Right ventricle myocardium inferior (tissue), 1 donor: ENCODE results near the gene KCNK1. TPM values are rescaled to one million over a fixed set of nuclear protein-coding genes. Genes with fewer than 3 reads are reported as not detected.

Experiments used
- ATAC-seq: fragments of 200-7000 bp; cut with Tn5 transposase; one replicate; pipeline ENCODE4 v1.9.1; 2020; ENCODE audit warnings: mild to moderate bottlenecking, moderate library complexity
- DNase-seq: peaks from one replicate; pipeline ENCODE4 v3.0.0; 2021; ENCODE audit errors: missing footprints
- intact Hi-C: fragments of 100-400 bp; cut with DNase I; formaldehyde crosslinking; loops from one replicate; pipeline ENCODE4 v1.11.0; 2022
- microRNA-seq: library from miRNA; unstranded; fragments of <30 nt; microRNA quantifications from one replicate; pipeline ENCODE4 v1.2.0, GENCODE V29; 2020
- total RNA-seq: library from RNA; stranded (reverse); fragmentation: NEBNext Ultra II Directional; extraction: Animal tissue kit (Norgen Biotek cat#: 25700); gene quantifications from one replicate; pipeline ENCODE4 v1.2.1, GENCODE V29; 2021
- donor health status: DM: no; HTN: yes; CAD: no; lungs with severe emphysema.

KCNK1 gene
- total RNA-seq, 1 donor from 2014 or later, result 25.4 TPM

GRCh38 chr1:233719655-233720341 lies 105.9 kb downstream of the KCNK1 start:
- ATAC-seq (peak; percentile 62), DNase-seq (no peak)
- intact Hi-C loops, result no loop called here

DNA sequence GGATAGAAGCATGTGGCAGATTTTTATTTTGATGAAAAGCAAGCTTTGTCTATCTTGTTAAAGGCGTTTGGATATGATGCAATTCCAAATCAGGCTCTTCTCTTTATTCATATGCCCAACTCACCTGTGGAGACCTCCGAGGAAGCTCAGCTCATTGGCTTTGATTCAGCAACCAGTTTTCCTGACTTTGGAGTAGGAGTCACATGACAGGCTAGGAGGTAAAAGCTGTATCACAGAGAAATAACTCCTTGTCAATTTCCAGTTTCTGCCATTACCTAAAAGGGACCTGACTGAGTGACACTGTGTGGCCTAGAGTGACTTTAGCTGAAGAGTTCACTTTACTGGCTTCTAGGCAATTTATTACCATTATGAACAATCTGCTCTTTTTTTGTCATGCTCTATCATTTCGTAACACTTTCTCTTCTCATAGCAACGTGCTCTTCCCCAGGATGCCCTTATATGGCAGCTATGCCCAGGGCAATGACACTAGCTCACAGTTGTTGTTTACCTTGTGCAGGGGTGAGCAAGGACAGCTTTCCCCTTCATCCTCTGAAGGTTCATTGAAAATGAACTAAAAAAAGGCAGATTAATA lies 107.2 kb downstream of the KCNK1 start:
- intact Hi-C loops, result no loop called here
- DNase-seq, result no peak
- ATAC-seq, result no peak

Small RNA genes within 50 kb of the gene (microRNA-seq; reads per million reads assigned to microRNA genes)
- not detected for gene MIR4427
